ENCODE results near the gene TBC1D30. TPM values are rescaled to one million over a fixed set of nuclear protein-coding genes. Genes with fewer than 3 reads are reported as not detected.
A peak's percentile ranks its signal among the peaks of the same experiment; 100 is the strongest.
"Not testable (repeated sequence)": the region's sequence is repeated elsewhere in the genome, so short reads cannot be mapped to it uniquely, and the experiment has no call there.

Gene TBC1D30
- polyA plus RNA-seq (2012; ENCODE audit: insufficient read depth, insufficient read length, low read depth), result 0.32 TPM

GRCh38 chr12:64824500-64825142, at the start of gene TBC1D30:
TSS of gene TBC1D30 (plus strand) at chr12:64824647. CDS start at chr12:64824880, 233 bp downstream.
- DNase-seq, result peak; percentile 39
- Histone ChIP-seq H3K4me1 (no peaks in the 10 kb centered on the region), H3K4me3 (ENCODE audit: low read depth, low read length) (peak within 1 kb of the TSS; percentile 42), H3K27me3 (peaks cover 52% of the 10 kb centered on the region), H3K9me3 (no peaks in the 10 kb centered on the region), H3K36me3 (no peaks in the 10 kb centered on the region)
- TF ChIP-seq CTCF (IDR thresholded peaks at IDR 0.05; ENCODE audit: low read depth, low read length), result no peak

GRCh38 chr12:64775147-64775736, 49.2 kb upstream of the TBC1D30 start:
- H3K36me3 ChIP-seq; H3K9me3 ChIP-seq; H3K4me3 ChIP-seq (ENCODE audit: low read depth, low read length); H3K4me1 ChIP-seq; DNase-seq: not testable (repeated sequence)
- H3K27me3 ChIP-seq, result peaks cover 46% of the 10 kb centered on the region

DNA sequence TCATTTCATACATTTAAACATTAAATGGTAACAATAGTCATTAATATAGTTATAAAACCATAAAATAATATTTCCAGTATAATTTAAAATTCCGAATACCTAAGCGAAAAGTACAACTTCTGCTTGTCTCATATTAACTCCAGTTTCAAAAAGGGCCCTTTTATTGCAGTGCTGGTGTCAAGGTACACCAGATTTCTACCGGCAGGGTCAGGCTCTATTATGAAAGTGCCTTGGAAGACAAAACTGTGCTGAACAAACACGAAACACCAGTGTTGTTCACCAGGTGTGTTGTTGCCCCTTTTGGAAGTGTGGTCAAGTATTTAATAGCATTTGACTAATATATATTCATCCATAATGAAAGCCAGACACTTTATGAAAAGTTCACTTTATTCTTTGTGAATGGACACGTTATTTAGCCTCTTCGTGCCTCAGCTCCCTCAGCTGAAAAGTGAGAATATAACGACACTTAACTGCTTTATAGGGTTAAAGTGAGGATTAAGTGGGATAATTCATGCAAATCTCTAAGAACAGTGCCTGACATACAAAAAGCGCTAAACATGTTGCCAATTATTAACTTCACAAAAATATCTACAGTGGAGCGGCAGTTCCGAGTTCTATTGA, 45.0 kb upstream of the TBC1D30 start:
- no peak for TF ChIP-seq CTCF (IDR thresholded peaks at IDR 0.05; ENCODE audit: low read depth, low read length)

GRCh38 chr12:64780132-64780530, 44.3 kb upstream of the TBC1D30 start:
- Histone ChIP-seq H3K36me3 (no peaks in the 10 kb centered on the region), H3K27me3 (peaks cover 82% of the 10 kb centered on the region), H3K4me1 (no peaks in the 10 kb centered on the region), H3K9me3 (no peaks in the 10 kb centered on the region; the same call in 1 of the 2 replicates), H3K4me3 (ENCODE audit: low read depth, low read length) (no peak overlapping the region; the same call in 1 of the 2 replicates)
- no peak for DNase-seq
- no peak for TF ChIP-seq CTCF (IDR thresholded peaks at IDR 0.05; ENCODE audit: low read depth, low read length)

More for the DNA sequence above, 45.0 kb upstream of the TBC1D30 start:
- Histone ChIP-seq H3K4me3 (ENCODE audit: low read depth, low read length) (no peak overlapping the region), H3K27me3 (peaks cover 79% of the 10 kb centered on the region), H3K4me1 (no peaks in the 10 kb centered on the region), H3K9me3 (no peaks in the 10 kb centered on the region; the same call in 1 of the 2 replicates), H3K36me3 (no peaks in the 10 kb centered on the region)
- no peak for DNase-seq

GRCh38 chr12:64780531-64781279, 43.7 kb upstream of the TBC1D30 start:
- Histone ChIP-seq H3K27me3 (peaks cover 85% of the 10 kb centered on the region), H3K36me3 (no peaks in the 10 kb centered on the region), H3K4me3 (ENCODE audit: low read depth, low read length) (no peak overlapping the region; the same call in none of the 2 replicates), H3K9me3 (no peaks in the 10 kb centered on the region; the same call in 1 of the 2 replicates), H3K4me1 (no peaks in the 10 kb centered on the region)
- DNase-seq, result peak; percentile 28
- no peak for TF ChIP-seq CTCF (IDR thresholded peaks at IDR 0.05; ENCODE audit: low read depth, low read length)
